NCI-H2107 (cell line): ENCODE measurements around the gene CTIF.

Experiments
- DNase-seq: peaks from one replicate; lab custom pipeline; 2025; lab: John Stamatoyannopoulos, UW

Gene CTIF

DNA sequence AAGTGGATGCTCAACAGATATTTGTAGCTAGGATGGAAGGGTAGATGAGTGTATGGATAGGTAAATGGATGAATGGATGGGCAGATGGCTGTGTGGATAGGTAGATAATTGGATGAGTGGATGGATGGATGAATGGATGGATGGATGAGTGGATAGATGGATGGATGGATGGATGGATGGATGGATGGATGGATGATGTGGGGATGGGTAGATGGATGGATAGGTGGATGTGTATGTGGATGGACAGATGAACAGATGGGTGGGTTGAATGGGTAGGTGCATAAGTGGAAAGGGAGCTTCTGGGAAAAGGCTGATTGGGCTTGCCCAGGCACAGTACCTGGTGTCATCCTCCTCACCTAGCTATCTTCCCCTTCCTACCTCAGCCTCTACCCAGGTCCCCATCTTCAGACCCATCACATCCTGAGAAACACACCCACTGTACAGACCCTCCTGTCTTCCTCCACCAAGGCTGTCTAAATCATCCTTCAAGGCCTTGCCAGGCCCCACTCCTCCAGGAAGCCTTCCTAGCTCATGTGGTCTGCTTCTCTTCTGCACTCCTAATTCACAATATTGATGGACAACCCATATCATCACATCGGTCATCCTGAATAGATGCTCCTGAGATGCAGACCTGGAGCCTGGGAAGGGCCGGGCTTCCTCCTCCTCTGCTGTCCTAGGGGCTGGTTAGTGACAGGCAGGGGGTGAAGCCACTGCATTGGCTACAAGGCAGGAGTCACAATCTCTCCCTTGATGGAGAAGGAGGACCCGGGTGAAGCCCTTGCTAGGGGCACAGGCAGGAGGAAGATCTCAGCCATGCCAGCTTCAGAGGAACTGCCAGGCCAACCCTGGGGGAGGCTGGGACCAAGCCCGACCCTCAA lies 362.6 kb downstream of the CTIF start:
- no peak for DNase-seq

DNA sequence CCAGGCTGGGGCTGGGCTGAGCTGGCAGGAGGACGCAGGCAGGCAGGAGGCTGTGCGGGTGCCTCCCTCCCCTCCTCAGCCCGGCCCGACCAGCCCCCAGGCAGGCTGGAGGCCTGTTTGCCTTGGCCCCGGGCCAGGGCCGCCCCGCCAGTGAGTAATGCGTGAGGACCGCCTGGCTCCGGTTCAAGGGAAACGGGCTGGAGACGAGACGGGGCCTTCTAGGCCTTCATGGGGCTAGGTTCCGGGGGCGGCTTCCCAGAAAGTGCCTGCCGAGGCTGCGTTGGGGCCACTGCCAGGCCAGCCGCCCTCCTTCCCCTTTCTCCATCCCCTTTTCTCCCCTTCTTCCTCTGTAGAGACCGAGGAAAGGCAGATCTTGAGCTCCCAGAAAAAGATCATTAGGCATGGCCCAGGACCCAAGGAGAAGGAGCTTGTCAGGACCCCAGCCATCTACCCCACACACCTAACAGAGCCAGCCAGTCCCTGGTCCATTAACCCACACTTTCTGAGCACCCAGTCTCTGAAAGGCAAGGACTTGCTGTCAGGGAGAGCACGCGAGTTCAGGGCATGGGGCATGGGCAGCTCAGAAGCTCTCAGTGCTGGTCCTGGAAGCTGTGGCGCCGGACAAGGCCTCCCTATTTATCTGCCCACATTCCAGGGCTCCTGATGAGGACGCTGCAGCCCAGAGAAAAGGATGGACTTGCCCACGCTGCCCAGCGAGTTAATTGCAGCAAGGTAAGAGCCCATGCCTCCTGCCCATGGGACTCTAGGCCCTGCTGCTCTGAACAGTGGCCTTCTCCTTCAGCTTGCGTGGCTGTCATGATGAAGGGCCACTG lies 363.4 kb downstream of the CTIF start:
- DNase-seq: no peak

DNA sequence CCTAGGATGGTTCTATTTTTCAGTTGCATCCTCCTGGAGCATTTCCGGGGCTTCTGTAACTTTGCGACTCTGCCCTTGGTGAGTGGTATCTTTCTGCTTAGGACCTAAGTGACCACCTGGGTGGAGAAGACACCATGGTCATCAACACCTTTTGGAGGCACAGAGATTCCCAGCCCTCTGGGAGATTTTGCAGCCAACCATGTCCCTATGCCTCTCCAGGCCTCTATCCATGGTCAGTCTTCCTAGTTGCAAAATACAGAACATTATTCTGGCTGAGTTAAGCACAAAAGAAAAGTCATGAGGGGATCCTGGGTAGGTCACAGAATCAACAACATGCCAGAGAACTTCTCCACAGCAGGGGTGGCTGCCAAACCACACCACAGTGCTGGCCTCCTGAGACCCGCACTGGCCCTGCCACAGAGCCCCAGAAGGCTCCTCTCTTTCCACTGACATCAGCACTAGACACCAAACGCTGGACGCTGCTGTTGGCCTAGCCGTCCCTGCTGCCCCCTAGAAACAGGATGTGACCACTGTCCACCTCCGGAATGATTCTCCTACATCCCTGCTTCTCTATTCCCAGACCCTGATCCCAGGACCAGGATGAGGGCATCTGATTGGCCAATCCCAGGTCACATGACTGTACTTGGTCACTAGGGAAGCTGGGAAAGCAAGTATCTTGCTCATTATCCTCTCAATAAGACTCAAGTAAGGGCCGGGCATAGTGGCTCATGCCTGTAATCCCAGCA lies 364.2 kb downstream of the CTIF start:
- DNase-seq: no peak

DNA sequence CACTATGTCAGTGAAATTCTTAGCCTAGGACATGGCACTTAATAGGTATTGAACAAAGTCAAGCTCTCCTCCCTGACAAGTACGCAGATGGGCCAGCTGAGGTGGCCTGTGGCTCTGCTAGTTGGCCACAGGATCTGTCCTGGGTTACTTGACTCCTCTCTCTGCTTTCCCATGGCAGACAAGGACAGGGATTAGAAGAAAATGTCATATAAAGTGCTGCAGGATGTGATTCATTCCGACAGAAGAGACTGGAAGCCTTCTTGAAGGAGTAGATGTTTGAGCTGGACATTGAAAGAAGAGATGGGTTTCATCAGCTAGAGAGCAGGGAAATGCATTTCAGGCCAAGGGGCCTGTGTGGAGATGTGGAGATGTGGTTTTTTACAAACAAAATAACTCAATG lies 365.3 kb downstream of the CTIF start:
- no peak for DNase-seq

DNA sequence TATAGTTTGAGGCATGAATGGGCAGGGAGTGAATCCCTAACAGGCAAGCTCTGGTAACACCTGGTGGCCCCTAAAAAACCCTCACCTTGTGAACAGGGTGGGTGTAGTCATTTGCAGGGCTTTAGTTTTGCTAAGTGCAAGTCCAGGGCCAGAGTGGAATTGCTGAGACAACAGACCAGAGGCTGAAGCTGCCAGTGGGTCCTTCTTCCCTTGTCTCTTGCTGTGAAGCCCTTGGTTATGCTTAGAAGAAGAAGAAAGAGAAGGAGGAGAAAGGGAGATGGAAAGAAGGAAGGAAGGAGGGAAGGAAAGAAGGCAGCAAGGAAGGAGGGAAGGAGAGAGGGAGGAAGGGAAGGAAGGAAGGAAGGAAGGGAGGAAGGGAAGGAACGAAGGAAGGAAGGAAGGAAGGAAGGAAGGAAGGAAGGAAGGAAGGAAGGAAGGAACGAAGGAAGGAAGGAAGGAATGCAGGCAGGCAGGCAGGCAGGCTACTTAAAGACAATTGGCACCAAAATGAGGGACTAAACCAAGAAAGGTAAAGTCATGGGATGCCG lies 366.1 kb downstream of the CTIF start:
- DNase-seq: no peak

DNA sequence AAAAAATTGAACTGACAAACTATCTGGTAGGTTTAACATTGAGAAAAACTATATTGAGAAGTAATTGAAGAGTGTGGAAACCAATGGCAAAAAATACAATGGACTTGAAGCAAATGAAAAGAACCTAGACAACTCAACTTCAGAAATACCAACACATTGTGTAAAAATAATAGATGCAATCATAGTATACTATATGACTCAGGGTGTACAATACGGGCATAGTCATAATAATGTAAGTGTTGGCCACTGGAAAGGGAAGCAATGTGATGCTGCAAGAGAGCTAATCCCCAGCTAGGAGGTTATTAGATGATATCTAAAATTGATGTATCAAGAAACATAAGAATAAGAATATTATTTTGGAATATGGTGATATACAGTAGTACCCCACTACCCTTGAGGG lies 366.7 kb downstream of the CTIF start:
- no peak for DNase-seq

DNA sequence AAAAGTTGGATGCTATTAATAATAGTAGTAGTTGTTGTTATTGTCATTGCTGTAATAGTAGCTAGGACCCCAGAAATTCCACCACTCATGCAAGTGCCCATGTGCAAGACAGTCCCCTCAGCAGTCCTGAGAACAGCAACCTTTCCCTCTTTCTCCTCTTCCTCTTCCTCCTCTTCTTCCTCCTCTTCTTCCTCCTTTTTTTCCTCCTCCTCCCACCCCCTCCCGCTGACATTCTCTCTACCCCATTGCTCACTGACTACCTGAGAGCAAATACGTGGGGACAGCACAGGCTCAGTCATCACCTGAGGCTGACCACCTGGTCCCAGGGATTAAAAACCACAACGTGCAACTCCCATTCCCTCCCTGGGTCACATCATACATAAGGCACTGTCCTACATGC lies 370.1 kb downstream of the CTIF start:
- DNase-seq: no peak

DNA sequence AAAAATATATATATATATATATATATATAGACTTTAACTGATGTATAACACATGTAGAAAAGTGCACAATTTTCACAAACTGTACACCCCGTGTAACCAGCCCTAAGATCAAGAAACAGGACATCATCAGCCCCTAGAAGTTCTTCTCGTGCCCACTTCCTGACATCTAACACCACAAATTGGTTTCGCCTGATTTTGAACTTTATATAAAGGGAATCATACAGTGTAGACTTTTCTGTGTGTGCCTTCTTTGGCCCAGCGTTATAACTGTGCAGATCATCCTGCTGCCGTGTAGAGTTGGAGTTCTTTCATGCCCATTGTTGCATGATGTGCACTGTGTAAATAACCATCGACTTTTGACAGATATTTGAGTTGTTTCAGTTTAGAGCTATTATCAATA lies 370.9 kb downstream of the CTIF start:
- no peak for DNase-seq

DNA sequence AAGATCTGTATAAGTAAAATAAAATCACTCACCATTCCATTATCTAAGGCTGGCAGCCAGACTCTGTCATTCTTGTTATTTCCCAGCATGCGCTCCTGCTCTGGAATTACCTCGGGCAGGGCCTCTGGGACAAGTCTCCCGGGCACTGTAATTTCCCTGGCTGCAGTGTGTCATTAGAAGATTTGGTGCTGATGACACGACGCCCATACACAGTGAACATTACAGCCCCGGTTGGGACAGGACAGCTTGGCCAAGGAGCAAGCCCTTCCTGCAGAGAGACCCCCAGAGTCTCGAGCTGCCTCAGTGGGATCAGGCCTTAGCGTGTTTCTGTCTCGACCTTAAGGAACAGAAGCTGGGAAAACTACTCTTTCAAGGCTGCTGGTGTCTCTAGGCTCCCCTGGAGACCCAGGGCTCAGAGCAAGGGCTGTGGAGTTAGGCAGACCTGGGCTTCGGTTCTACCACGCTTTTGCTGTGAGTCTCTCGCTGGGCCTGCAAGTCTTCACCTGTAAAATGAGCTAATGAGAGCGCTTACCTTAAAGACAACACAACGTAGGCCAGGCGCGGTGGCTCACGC lies 372.2 kb downstream of the CTIF start:
- no peak for DNase-seq
